B cell (primary cell): ENCODE measurements around the gene LAMA3. TPM values are rescaled to one million over a fixed set of nuclear protein-coding genes. Genes with fewer than 3 reads are reported as not detected.

Experiments used
- ATAC-seq: fragments of 200-7000 bp; cut with Tn5 transposase; one replicate; pipeline ENCODE4 v1.10.0; 2021; ENCODE audit warnings: low read depth, mild to moderate bottlenecking, moderate number of reproducible peaks, moderate library complexity
- CTCF ChIA-PET: fragments of 350-600 bp; sonication (Branson Sonifier 250); formaldehyde crosslinking; loops from one replicate; lab custom pipeline; 2021; ENCODE audit warnings: antibody characterized with exemption, inconsistent platforms; lab: Charles Lee
- POLR2A ChIA-PET: fragments of 350-600 bp; sonication (Branson Sonifier 250); formaldehyde crosslinking; loops from one replicate; lab custom pipeline; 2021; ENCODE audit warnings: antibody characterized with exemption; lab: Charles Lee
- DNase-seq: peaks from one replicate; pipeline ENCODE4 v3.0.0; 2013
- H2AFZ ChIP-seq: 2 replicates; pipeline ENCODE4 v1.6.1; 2012; ENCODE audit warnings: mild to moderate bottlenecking, low read depth, low read length; ENCODE audit not compliant: insufficient read depth, poor library complexity, severe bottlenecking
- H3K27ac ChIP-seq, 2 donors: 1 replicate in 1 of 2; 2 replicates in 1 of 2; pipeline ENCODE4 v1.5.1; 2012 to 2013; ENCODE audit warnings: low read length in 2 of 2, mild to moderate bottlenecking in 2 of 2, moderate library complexity in 1 of 2
- H3K27me3 ChIP-seq, 4 experiments: fragments of 200-600 bp in 1 of 4; sonication (generic) in 1 of 4; replicated peaks in 1 of 4; 1 replicate in 2 of 4; 2 replicates in 2 of 4; pipeline versions ENCODE4 v1.6.1 to v1.7.0; 2013 to 2016; ENCODE audit warnings: low read length in 3 of 4, mild to moderate bottlenecking in 2 of 4, mixed read lengths in 1 of 4, moderate library complexity in 1 of 4; ENCODE audit not compliant: insufficient read depth in 4 of 4, control insufficient read depth in 3 of 4; ENCODE audit errors: control extremely low read depth in 1 of 4
- H3K36me3 ChIP-seq, 2 experiments: replicated peaks in 1 of 2; 1 replicate in 1 of 2; 2 replicates in 1 of 2; pipeline versions ENCODE4 v1.6.1 to v1.7.1; 2013; ENCODE audit warnings: low read length in 1 of 2; ENCODE audit not compliant: insufficient read depth in 2 of 2, control insufficient read depth in 1 of 2; ENCODE audit errors: control extremely low read depth in 1 of 2, extremely low read depth in 1 of 2
- H3K4me1 ChIP-seq, 2 donors: fragments of 200-600 bp in 1 of 2; sonication (generic) in 1 of 2; 1 replicate in 1 of 2; 2 replicates in 1 of 2; pipeline versions ENCODE4 v1.5.1 to v1.6.1; 2013 to 2017; ENCODE audit warnings: low read length in 2 of 2; ENCODE audit not compliant: control insufficient read depth in 2 of 2, insufficient read depth in 2 of 2
- H3K4me2 ChIP-seq: replicated peaks from 2 replicates; pipeline ENCODE3; 2012; ENCODE audit warnings: mild to moderate bottlenecking, low read depth, low read length; ENCODE audit not compliant: poor library complexity, severe bottlenecking
- H3K4me3 ChIP-seq, 5 experiments: fragments of 200-600 bp in 1 of 5; sonication (generic) in 1 of 5; 1 replicate in 3 of 5; 2 replicates in 2 of 5; pipeline versions ENCODE4 v1.5.1 to v1.7.0; 2011 to 2016; ENCODE audit warnings: low read length in 4 of 5, mild to moderate bottlenecking in 4 of 5, low read depth in 2 of 5, control low read depth in 1 of 5, moderate library complexity in 1 of 5; ENCODE audit not compliant: insufficient read depth in 1 of 5; ENCODE audit errors: control extremely low read depth in 1 of 5, extremely low read depth in 1 of 5
- H3K79me2 ChIP-seq: fragments of 200-600 bp; sonication (generic); one replicate; pipeline ENCODE4 v1.6.0; 2016; ENCODE audit warnings: low read length; ENCODE audit not compliant: control insufficient read depth, insufficient read depth
- H3K9ac ChIP-seq: fragments of 200-600 bp; sonication (generic); 2 replicates; pipeline ENCODE4 v1.6.1; 2017; ENCODE audit warnings: mild to moderate bottlenecking, low read length, moderate library complexity
- H3K9me3 ChIP-seq, 3 donors: one replicate each; pipeline versions ENCODE4 v1.6.1 to v1.7.1; 2013; ENCODE audit warnings: low read length in 2 of 3; ENCODE audit not compliant: control insufficient read depth in 2 of 3, insufficient read depth in 1 of 3; ENCODE audit errors: control extremely low read depth in 1 of 3
- H4K20me1 ChIP-seq: 2 replicates; pipeline ENCODE4 v1.6.0; 2012; ENCODE audit warnings: mild to moderate bottlenecking, low read length; ENCODE audit not compliant: insufficient read depth, control insufficient read depth, poor library complexity, severe bottlenecking
- H3K27ac Mint-ChIP-seq: one replicate; pipeline ENCODE4 v1.8.0; 2021; ENCODE audit warnings: mixed read lengths
- H3K27me3 Mint-ChIP-seq: one replicate; pipeline ENCODE4 v1.8.0; 2021; ENCODE audit warnings: mixed read lengths
- H3K4me1 Mint-ChIP-seq: one replicate; pipeline ENCODE4 v1.8.0; 2021; ENCODE audit warnings: mixed read lengths
- H3K4me3 Mint-ChIP-seq: one replicate; pipeline ENCODE4 v1.8.0; 2021; ENCODE audit warnings: mixed read lengths
- H3K9me3 Mint-ChIP-seq: one replicate; pipeline ENCODE4 v1.8.0; 2022; ENCODE audit warnings: mixed read lengths; ENCODE audit not compliant: insufficient read depth
- CTCF ChIP-seq: fragments of 200-600 bp; IDR thresholded peaks from one replicate; pipeline ENCODE4 v1.8.0; 2022; ENCODE audit warnings: antibody characterized with exemption, mild to moderate bottlenecking
- EZH2 ChIP-seq: IDR thresholded peaks from 2 replicates; pipeline ENCODE4 v1.6.1; 2012; ENCODE audit warnings: borderline replicate concordance, low read depth, mild to moderate bottlenecking, moderate library complexity, low read length; ENCODE audit not compliant: insufficient read depth, poor library complexity, severe bottlenecking
- WGBS: methylation state at CpG from one replicate; pipeline ENCODE4 v1.1.5; 2013; ENCODE audit warnings: missing lambda C conversion rate; ENCODE audit not compliant: insufficient coverage; 5-methylcytosine and 5-hydroxymethylcytosine counted together
- intact Hi-C: fragments of 100-400 bp; cut with micrococcal nuclease; formaldehyde crosslinking; loops from one replicate; pipeline ENCODE4 v1.10.0; 2022
- polyA plus RNA-seq: library from polyadenylated mRNA; depleted of rRNA; stranded (reverse); fragments of >200 nt; gene quantifications from 2 replicates; pipeline ENCODE4 v1.2.3, GENCODE V29; 2012
- total RNA-seq, 2 donors: library from RNA; stranded (reverse); fragments of 120-200 nt in 1 of 2; gene quantifications; 1 replicate in 1 of 2; 2 replicates in 1 of 2; pipeline versions ENCODE4 v1.2.3 to v1.2.4, GENCODE V29; 2013 to 2022

LAMA3 gene
- total and polyA plus RNA-seq, 2 donors (not counting 1 experiment from before 2014, with no cell fraction given): 0.03 to 0.32 TPM

- H3K36me3 ChIP-seq: no peaks in the 10 kb centered on the region
- no peak for ATAC-seq
- H3K27ac Mint-ChIP-seq: no peak overlapping the region
- POLR2A ChIA-PET: no interaction called here
- H3K9ac ChIP-seq: no peak overlapping the region
- no peaks in the 10 kb centered on the region for H3K79me2 ChIP-seq
- no peak overlapping the region for H3K4me3 ChIP-seq
- peaks cover 32% of the 10 kb centered on the region for H3K27me3 Mint-ChIP-seq
- no peaks in the 10 kb centered on the region for H4K20me1 ChIP-seq
- H3K9me3 Mint-ChIP-seq: no peaks in the 10 kb centered on the region
- no peak overlapping the region for H3K4me2 ChIP-seq
- H3K4me3 Mint-ChIP-seq: no peak overlapping the region
- no peak overlapping the region for H2AFZ ChIP-seq
- H3K4me1 Mint-ChIP-seq: no peaks in the 10 kb centered on the region
- DNase-seq: no peak
- TF ChIP-seq CTCF (no peak), EZH2 (no peak)
- no peaks in the 10 kb centered on the region for H3K4me1 ChIP-seq
- CTCF ChIA-PET: no interaction called here
- no peaks in the 10 kb centered on the region for H3K27me3 ChIP-seq
- WGBS: no CpG with 5 or more reads among the region's 3 CpGs
- no peak overlapping the region for H3K27ac ChIP-seq
- no peaks in the 10 kb centered on the region for H3K9me3 ChIP-seq
- intact Hi-C loops: no loop called here
Measured at GRCh38 chr18:23648456-23648855, 40.8 kb upstream of the LAMA3 start.

- Mint-ChIP-seq H3K4me1 (no peaks in the 10 kb centered on the region), H3K9me3 (no peaks in the 10 kb centered on the region), H3K27me3 (peaks cover 32% of the 10 kb centered on the region), H3K27ac (no peak overlapping the region), H3K4me3 (no peak overlapping the region)
- Histone ChIP-seq H4K20me1 (no peaks in the 10 kb centered on the region), H3K4me2 (no peak overlapping the region), H3K27ac (no peak overlapping the region), H2AFZ (no peak overlapping the region), H3K4me1 (no peaks in the 10 kb centered on the region), H3K27me3 (no peaks in the 10 kb centered on the region), H3K4me3 (no peak overlapping the region), H3K79me2 (no peaks in the 10 kb centered on the region), H3K9ac (no peak overlapping the region), H3K36me3 (no peaks in the 10 kb centered on the region), H3K9me3 (no peaks in the 10 kb centered on the region)
- CTCF ChIA-PET: no interaction called here
- TF ChIP-seq EZH2 (no peak), CTCF (no peak)
- POLR2A ChIA-PET: no interaction called here
- WGBS: 37% methylated on average over 8 of the region's 8 CpGs
- intact Hi-C loops: no loop called here
- DNase-seq (no peak), ATAC-seq (no peak)
Measured at GRCh38 chr18:23648940-23649607, 40.2 kb upstream of the LAMA3 start.
